ENCODE measurements around the gene GHRL.

The GHRL gene

GRCh38 chr3:10247679-10248183, 45.0 kb downstream of the GHRL start:
- H3K9me3 Mint-ChIP-seq, result peaks cover 4% of the 10 kb centered on the region
- H3K4me3 Mint-ChIP-seq, result peak overlapping the region; percentile 91
- H3K27ac Mint-ChIP-seq, result peak overlapping the region; percentile 95
- H3K36me3 Mint-ChIP-seq, result peaks cover 21% of the 10 kb centered on the region
- H3K27me3 Mint-ChIP-seq, result no peaks in the 10 kb centered on the region
- H3K4me1 Mint-ChIP-seq, result peaks cover 31% of the 10 kb centered on the region
- ATAC-seq (ENCODE audit: low read depth) (no peak), DNase-seq (ENCODE audit: low spot score in 2 of 2) (no peak)

GRCh38 chr3:10245081-10245712, 47.5 kb downstream of the GHRL start:
- peaks cover 4% of the 10 kb centered on the region for H3K9me3 Mint-ChIP-seq
- H3K27me3 Mint-ChIP-seq, result no peaks in the 10 kb centered on the region
- H3K36me3 Mint-ChIP-seq, result peaks cover 15% of the 10 kb centered on the region
- no peak for DNase-seq (ENCODE audit: low spot score in 2 of 2)
- H3K4me1 Mint-ChIP-seq, result peaks cover 19% of the 10 kb centered on the region
- no peak for ATAC-seq (ENCODE audit: low read depth)
- no peak overlapping the region for H3K27ac Mint-ChIP-seq
- H3K4me3 Mint-ChIP-seq, result no peak overlapping the region

- H3K4me1 Mint-ChIP-seq, result peaks cover 12% of the 10 kb centered on the region
- DNase-seq (ENCODE audit: low spot score in 2 of 2) (no peak), ATAC-seq (ENCODE audit: low read depth) (no peak)
- peaks cover 21% of the 10 kb centered on the region for H3K36me3 Mint-ChIP-seq
- H3K4me3 Mint-ChIP-seq, result no peak overlapping the region
- no peaks in the 10 kb centered on the region for H3K27me3 Mint-ChIP-seq
- H3K27ac Mint-ChIP-seq, result no peak overlapping the region
- H3K9me3 Mint-ChIP-seq, result peaks cover 4% of the 10 kb centered on the region
Measured at GRCh38 chr3:10244009-10244408, 48.7 kb downstream of the GHRL start.

- peak; percentile 32 for ATAC-seq (ENCODE audit: low read depth)
- Mint-ChIP-seq H3K4me3 (no peak overlapping the region), H3K9me3 (peaks cover 4% of the 10 kb centered on the region), H3K27ac (peak overlapping the region; percentile 38), H3K4me1 (peaks cover 6% of the 10 kb centered on the region), H3K27me3 (no peaks in the 10 kb centered on the region), H3K36me3 (peaks cover 30% of the 10 kb centered on the region)
- no peak for DNase-seq (ENCODE audit: low spot score in 2 of 2)
Measured at GRCh38 chr3:10242182-10243065, 50.3 kb downstream of the GHRL start.

GRCh38 chr3:10240799-10241198, 51.9 kb downstream of the GHRL start:
- Mint-ChIP-seq H3K9me3 (peaks cover 4% of the 10 kb centered on the region), H3K27me3 (no peaks in the 10 kb centered on the region), H3K27ac (no peak overlapping the region), H3K4me1 (peaks cover 6% of the 10 kb centered on the region), H3K4me3 (no peak overlapping the region), H3K36me3 (peaks cover 37% of the 10 kb centered on the region)
- DNase-seq (ENCODE audit: low spot score in 2 of 2) (no peak), ATAC-seq (ENCODE audit: low read depth) (no peak)

- Mint-ChIP-seq H3K4me3 (no peak overlapping the region), H3K36me3 (peaks cover 25% of the 10 kb centered on the region), H3K27me3 (no peaks in the 10 kb centered on the region), H3K9me3 (no peaks in the 10 kb centered on the region), H3K4me1 (peaks cover 6% of the 10 kb centered on the region), H3K27ac (no peak overlapping the region)
- no peak for ATAC-seq (ENCODE audit: low read depth)
- DNase-seq (ENCODE audit: low spot score in 2 of 2), result no peak
Measured at GRCh38 chr3:10238345-10239183, 54.2 kb downstream of the GHRL start.
